Upper lobe of left lung (tissue), 4 donors: ENCODE measurements around the gene SLFN5.

Experiments
- POLR2A ChIP-seq, 4 donors: fragments of 450-650 bp; IDR thresholded peaks; one replicate each; pipeline ENCODE4 v1.5.1; 2016 to 2017; ENCODE audit warnings: antibody characterized with exemption in 4 of 4, mild to moderate bottlenecking in 2 of 4
- POLR2AphosphoS5 ChIP-seq, 2 donors: sonication (generic); formaldehyde crosslinking; IDR thresholded peaks; one replicate each; pipeline ENCODE4 v1.5.1; 2017; ENCODE audit warnings: antibody characterized with exemption in 2 of 2

GRCh38 chr17:35265566-35266141, 22.8 kb downstream of the SLFN5 start:
- TF ChIP-seq POLR2A (IDR thresholded peaks at IDR 0.05) (no peak), POLR2AphosphoS5 (IDR thresholded peaks at IDR 0.05) (no peak)
